ENCODE data around the gene SLC44A4. TPM values are rescaled to one million over a fixed set of nuclear protein-coding genes. Genes with fewer than 3 reads are reported as not detected.

Gene SLC44A4
- polyA plus RNA-seq, 1 of the 3 experiments (the other 2 are of a cell fraction), result 0.26 TPM

DNA sequence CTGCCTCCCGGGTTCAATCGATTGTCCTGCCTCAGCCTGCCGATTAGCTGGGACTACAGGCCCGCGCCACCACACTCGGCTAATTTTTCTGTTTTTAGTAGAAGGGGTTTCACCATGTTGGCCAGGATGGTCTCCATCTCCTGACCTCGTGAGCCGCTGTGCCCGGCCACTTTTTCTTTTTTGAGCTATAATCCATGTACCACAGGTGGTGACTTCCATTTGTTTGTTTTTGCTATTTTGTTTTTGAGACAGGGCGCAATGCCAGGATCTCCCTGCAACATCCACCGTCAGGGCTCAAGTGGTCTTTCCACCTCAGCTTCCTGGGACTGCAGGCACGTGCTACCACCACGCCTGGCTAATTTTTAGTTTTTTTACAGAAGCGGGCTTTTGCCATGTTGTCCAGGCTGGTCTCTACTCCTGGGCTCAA is 42.7 kb downstream of the SLC44A4 start:
- TF ChIP-seq MAX (IDR thresholded peaks at IDR 0.05; ENCODE audit: low read depth) (peak; percentile 36; the same call in 1 of the 2 replicates), POLR2AphosphoS5 (IDR thresholded peaks at IDR 0.05; ENCODE audit: low read depth, low read length) (peak; percentile 21; the same call in 1 of the 2 replicates), MEF2A (IDR thresholded peaks at IDR 0.05; ENCODE audit: borderline replicate concordance, low read depth) (no peak), EP300 (IDR thresholded peaks at IDR 0.05; ENCODE audit: borderline replicate concordance in 1 of 2, low read depth in 1 of 2, low read length in 1 of 2) (no peak), USF1 (IDR thresholded peaks at IDR 0.05; ENCODE audit: borderline replicate concordance, low read depth) (no peak)

GRCh38 chr6:31834367-31835250 is 44.2 kb downstream of the SLC44A4 start:
- peak; percentile 95 for DNase-seq
- ChIA-PET POLR2A (interaction anchor here (0.9 to 3.2 kb wide), 11 partner anchors 19 to 1277 kb away, joined by 3 to 16 read pairs (median 4); partner anchors contain the start of genes C6orf47, DDAH2, DDX39B and HSPA1A), CTCF (interaction anchor here (0.6 to 1.9 kb wide), 5 partner anchors 22 to 155 kb away, joined by 3 to 8 read pairs (median 4); partner anchors contain the start of gene DDAH2)
- H3K27me3 ChIP-seq (ENCODE audit: insufficient read depth), result no peaks in the 10 kb centered on the region
- H3F3A ChIP-seq (replicated peaks; ENCODE audit: insufficient read depth), result peaks cover 48% of the 10 kb centered on the region
- H3K4me2 ChIP-seq, result peak overlapping the region; percentile 99
- WGBS (ENCODE audit: low lambda C conversion rate), result 3% methylated on average over 49 of the region's 59 CpGs
- peaks cover 20 to 37% of the 10 kb centered on the region in 2 experiments for H3K36me3 ChIP-seq (replicated peaks in 1 of 2; ENCODE audit: control insufficient read depth in 1 of 2, insufficient read depth in 2 of 2, low read length in 1 of 2)
- H3K4me3 ChIP-seq (ENCODE audit: low read depth in 2 of 2, low read length in 1 of 2), result peak overlapping the region; percentile 66 to 96
- no peaks in the 10 kb centered on the region for H3K9me2 ChIP-seq
- H3K9ac ChIP-seq, result peak overlapping the region; percentile 88
- peaks cover 38% of the 10 kb centered on the region for H4K20me1 ChIP-seq (ENCODE audit: insufficient read depth)
- peak overlapping the region; percentile 90 for H3K27ac ChIP-seq (ENCODE audit: low read depth in 2 of 2, low read length in 1 of 2)
- H3K9me3 ChIP-seq, result no peaks in the 10 kb centered on the region
- peaks cover 18 to 27% of the 10 kb centered on the region in 2 experiments; a peak in 2 of 4 replicates for H3K4me1 ChIP-seq (ENCODE audit: control insufficient read depth in 1 of 2, insufficient read depth in 2 of 2, low read depth in 1 of 2, low read length in 1 of 2)
- H2AFZ ChIP-seq (ENCODE audit: low read depth), result peak overlapping the region; percentile 86
- H3K79me2 ChIP-seq (ENCODE audit: insufficient read depth), result peaks cover 69% of the 10 kb centered on the region
- TF ChIP-seq, protein P1, sequence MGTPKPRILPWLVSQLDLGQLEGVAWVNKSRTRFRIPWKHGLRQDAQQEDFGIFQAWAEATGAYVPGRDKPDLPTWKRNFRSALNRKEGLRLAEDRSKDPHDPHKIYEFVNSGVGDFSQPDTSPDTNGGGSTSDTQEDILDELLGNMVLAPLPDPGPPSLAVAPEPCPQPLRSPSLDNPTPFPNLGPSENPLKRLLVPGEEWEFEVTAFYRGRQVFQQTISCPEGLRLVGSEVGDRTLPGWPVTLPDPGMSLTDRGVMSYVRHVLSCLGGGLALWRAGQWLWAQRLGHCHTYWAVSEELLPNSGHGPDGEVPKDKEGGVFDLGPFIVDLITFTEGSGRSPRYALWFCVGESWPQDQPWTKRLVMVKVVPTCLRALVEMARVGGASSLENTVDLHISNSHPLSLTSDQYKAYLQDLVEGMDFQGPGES (IDR thresholded peaks at IDR 0.05; ENCODE audit: low read depth, low read length), result no peak
- no peak for TF ChIP-seq EP300 (IDR thresholded peaks at IDR 0.05; ENCODE audit: borderline replicate concordance in 1 of 2, low read depth in 1 of 2, low read length in 1 of 2)
- peak; percentile 94 for TF ChIP-seq YY1 (IDR thresholded peaks at IDR 0.05; ENCODE audit: low read depth)
- peak; percentile 100 for TF ChIP-seq POLR2AphosphoS5 (IDR thresholded peaks at IDR 0.05; ENCODE audit: low read depth, low read length)
- no peak for TF ChIP-seq RAD21 (IDR thresholded peaks at IDR 0.05; ENCODE audit: low read length)
- TF ChIP-seq SMC3 (IDR thresholded peaks at IDR 0.05; ENCODE audit: low read depth, low read length), result no peak
- TF ChIP-seq TEAD4 (IDR thresholded peaks at IDR 0.05; ENCODE audit: borderline replicate concordance, insufficient read depth), result peak; percentile 36; the same call in 1 of the 2 replicates
- no peak for TF ChIP-seq EZH2phosphoT487 (IDR thresholded peaks at IDR 0.05; ENCODE audit: borderline replicate concordance, low read depth)
- TF ChIP-seq NRF1 (IDR thresholded peaks at IDR 0.05; ENCODE audit: low read depth, low read length), result peak; percentile 77
- no peak for TF ChIP-seq USF2 (IDR thresholded peaks at IDR 0.05; ENCODE audit: borderline replicate concordance, low read depth, low read length)
- no peak for TF ChIP-seq NFIC (IDR thresholded peaks at IDR 0.05; ENCODE audit: borderline replicate concordance)
- no peak for TF ChIP-seq CHD2 (IDR thresholded peaks at IDR 0.05; ENCODE audit: low read length, partially characterized antibody)
- TF ChIP-seq CTCF (IDR thresholded peaks at IDR 0.05), result no peak
- no peak for TF ChIP-seq TCF12 (IDR thresholded peaks at IDR 0.05)
- no peak for TF ChIP-seq GATA2 (CRISPR knock-in tag; IDR thresholded peaks at IDR 0.05)

More for the DNA sequence above, 42.7 kb downstream of the SLC44A4 start:
- Histone ChIP-seq H3F3A (replicated peaks; ENCODE audit: insufficient read depth) (peaks cover 63% of the 10 kb centered on the region), H3K36me3 (replicated peaks in 1 of 2; ENCODE audit: control insufficient read depth in 1 of 2, insufficient read depth in 2 of 2, low read length in 1 of 2) (peaks cover 23 to 51% of the 10 kb centered on the region in 2 experiments), H3K9me2 (no peaks in the 10 kb centered on the region), H2AFZ (ENCODE audit: low read depth) (no peak overlapping the region), H3K4me1 (ENCODE audit: control insufficient read depth in 1 of 2, insufficient read depth in 2 of 2, low read depth in 1 of 2, low read length in 1 of 2) (peaks cover 14 to 25% of the 10 kb centered on the region in 2 experiments; a peak in 2 of 4 replicates), H3K4me2 (peak overlapping the region; percentile 99), H3K9me3 (no peaks in the 10 kb centered on the region), H3K27ac (ENCODE audit: low read depth in 2 of 2, low read length in 1 of 2) (peak overlapping the region in 1 of 2 experiments; percentile 90; a peak in 2 of 4 replicates), H3K4me3 (ENCODE audit: low read depth in 2 of 2, low read length in 1 of 2) (peak overlapping the region; percentile 66 to 96), H3K27me3 (ENCODE audit: insufficient read depth) (no peaks in the 10 kb centered on the region), H3K9ac (peak overlapping the region; percentile 88), H3K79me2 (ENCODE audit: insufficient read depth) (peaks cover 55% of the 10 kb centered on the region), H4K20me1 (ENCODE audit: insufficient read depth) (peaks cover 52% of the 10 kb centered on the region)
- CTCF ChIA-PET, result interaction anchor here (0.8 to 1.4 kb wide), 5 partner anchors 27 to 155 kb away, joined by 3 to 4 read pairs (median 3); partner anchors contain the start of gene LY6G5C
- no peak for DNase-seq
- POLR2A ChIA-PET, result interaction anchor here (0.7 to 3.2 kb wide), 6 partner anchors 8 to 100 kb away, joined by 3 to 16 read pairs (median 4); partner anchors contain the start of gene NEU1
- 4% methylated on average over 14 of the region's 14 CpGs for WGBS (ENCODE audit: low lambda C conversion rate)
